Body of pancreas (tissue), 4 donors: ENCODE measurements around the gene WDR47.

Source experiments
- POLR2A ChIP-seq, 3 donors: fragments of 450-650 bp; IDR thresholded peaks; one replicate each; pipeline ENCODE4 v1.6.1; 2016; ENCODE audit warnings: antibody characterized with exemption in 3 of 3, mild to moderate bottlenecking in 2 of 3
- TF ChIP-seq, protein P1 (sequence below), 7 experiments: fragments of 450-650 bp in 4 of 7; fragments of 200-600 bp in 3 of 7; sonication (generic) in 3 of 7; IDR thresholded peaks; one replicate each; pipeline ENCODE4 v1.5.1; 2016 to 2019; ENCODE audit warnings: antibody characterized with exemption in 7 of 7

DNA sequence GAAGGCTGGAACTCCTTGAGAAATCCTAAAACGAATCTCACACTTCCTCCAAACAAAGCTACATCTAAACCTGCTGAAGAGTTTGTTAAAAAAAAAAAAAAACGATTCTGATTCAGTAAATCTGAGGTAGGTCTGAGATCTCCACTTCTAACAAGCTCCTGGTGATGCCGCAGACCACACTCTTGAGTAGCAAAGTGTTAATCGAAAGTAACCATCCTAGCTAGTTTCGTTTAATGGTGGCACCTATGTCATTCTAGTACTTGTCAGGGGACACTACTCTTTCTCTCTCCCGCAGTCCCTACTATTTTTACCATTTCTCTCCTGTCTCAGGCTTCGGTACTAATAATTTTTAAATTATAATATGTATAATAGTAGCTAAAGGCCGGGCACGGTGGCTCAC lies 80.7 kb downstream of the WDR47 start:
- TF ChIP-seq POLR2A (IDR thresholded peaks at IDR 0.05), result no peak
- TF ChIP-seq, protein P1, sequence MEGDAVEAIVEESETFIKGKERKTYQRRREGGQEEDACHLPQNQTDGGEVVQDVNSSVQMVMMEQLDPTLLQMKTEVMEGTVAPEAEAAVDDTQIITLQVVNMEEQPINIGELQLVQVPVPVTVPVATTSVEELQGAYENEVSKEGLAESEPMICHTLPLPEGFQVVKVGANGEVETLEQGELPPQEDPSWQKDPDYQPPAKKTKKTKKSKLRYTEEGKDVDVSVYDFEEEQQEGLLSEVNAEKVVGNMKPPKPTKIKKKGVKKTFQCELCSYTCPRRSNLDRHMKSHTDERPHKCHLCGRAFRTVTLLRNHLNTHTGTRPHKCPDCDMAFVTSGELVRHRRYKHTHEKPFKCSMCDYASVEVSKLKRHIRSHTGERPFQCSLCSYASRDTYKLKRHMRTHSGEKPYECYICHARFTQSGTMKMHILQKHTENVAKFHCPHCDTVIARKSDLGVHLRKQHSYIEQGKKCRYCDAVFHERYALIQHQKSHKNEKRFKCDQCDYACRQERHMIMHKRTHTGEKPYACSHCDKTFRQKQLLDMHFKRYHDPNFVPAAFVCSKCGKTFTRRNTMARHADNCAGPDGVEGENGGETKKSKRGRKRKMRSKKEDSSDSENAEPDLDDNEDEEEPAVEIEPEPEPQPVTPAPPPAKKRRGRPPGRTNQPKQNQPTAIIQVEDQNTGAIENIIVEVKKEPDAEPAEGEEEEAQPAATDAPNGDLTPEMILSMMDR (IDR thresholded peaks at IDR 0.05), result no peak
